H9 (cell line): ENCODE data around the gene GSE1. TPM values are rescaled to one million over a fixed set of nuclear protein-coding genes. Genes with fewer than 3 reads are reported as not detected.

ENCODE experiments used
- DNase-seq: peaks from one replicate; pipeline ENCODE4 v3.0.0-alpha.2; 2017
- H2AFZ ChIP-seq: one replicate; pipeline ENCODE4 v1.6.1; 2013; ENCODE audit warnings: mild to moderate bottlenecking, low read length, control low read depth, moderate library complexity
- H2AK5ac ChIP-seq: 2 replicates; pipeline ENCODE4 v1.6.1; 2013; ENCODE audit warnings: low read length, control low read depth, mixed read lengths; ENCODE audit not compliant: insufficient read length
- H2BK120ac ChIP-seq: one replicate; pipeline ENCODE4 v1.6.1; 2013; ENCODE audit warnings: low read depth, mild to moderate bottlenecking, low read length, control low read depth, inconsistent platforms; ENCODE audit not compliant: poor library complexity, severe bottlenecking
- H2BK12ac ChIP-seq: 2 replicates; pipeline ENCODE4 v1.6.1; 2013; ENCODE audit warnings: low read length, control low read depth, mixed read lengths, low read depth; ENCODE audit not compliant: insufficient read length
- H2BK15ac ChIP-seq: 2 replicates; pipeline ENCODE4 v1.6.1; 2013; ENCODE audit warnings: low read depth, low read length, control low read depth
- H2BK20ac ChIP-seq: one replicate; pipeline ENCODE4 v1.6.1; 2013; ENCODE audit warnings: low read depth, mild to moderate bottlenecking, low read length, control low read depth, inconsistent platforms; ENCODE audit not compliant: poor library complexity, severe bottlenecking
- H2BK5ac ChIP-seq: 2 replicates; pipeline ENCODE4 v1.6.1; 2013; ENCODE audit warnings: low read length, control low read depth, mixed read lengths; ENCODE audit not compliant: insufficient read length
- H3K14ac ChIP-seq: 2 replicates; pipeline ENCODE4 v1.6.1; 2013; ENCODE audit warnings: low read length, control low read depth; ENCODE audit not compliant: insufficient read depth
- H3K18ac ChIP-seq: 2 replicates; pipeline ENCODE4 v1.6.1; 2013; ENCODE audit warnings: low read depth, mild to moderate bottlenecking, mixed read lengths, low read length, control low read depth; ENCODE audit not compliant: insufficient read length
- H3K23ac ChIP-seq: 2 replicates; pipeline ENCODE4 v1.6.1; 2013; ENCODE audit warnings: low read length, control low read depth, mixed read lengths, low read depth; ENCODE audit not compliant: insufficient read length
- H3K23me2 ChIP-seq: 2 replicates; pipeline ENCODE4 v1.6.1; 2013; ENCODE audit warnings: low read depth, mild to moderate bottlenecking, mixed read lengths, low read length, control low read depth; ENCODE audit not compliant: insufficient read length, poor library complexity, severe bottlenecking
- H3K27ac ChIP-seq: 2 replicates; pipeline ENCODE4 v1.5.1; 2013; ENCODE audit warnings: low read length, control low read depth, mixed read lengths, low read depth; ENCODE audit not compliant: insufficient read length
- H3K27me3 ChIP-seq: 2 replicates; pipeline ENCODE4 v1.6.1; 2013; ENCODE audit warnings: low read length, control low read depth, inconsistent platforms; ENCODE audit not compliant: insufficient read depth
- H3K4ac ChIP-seq: 2 replicates; pipeline ENCODE4 v1.6.1; 2013; ENCODE audit warnings: low read depth, mild to moderate bottlenecking, control low read depth, inconsistent platforms, low read length, moderate library complexity
- H3K4me1 ChIP-seq: 2 replicates; pipeline ENCODE4 v1.6.1; 2013; ENCODE audit warnings: low read length, control low read depth, inconsistent platforms; ENCODE audit not compliant: insufficient read depth
- H3K4me2 ChIP-seq: 2 replicates; pipeline ENCODE4 v1.6.1; 2013; ENCODE audit warnings: low read length, control low read depth, mixed read lengths; ENCODE audit not compliant: insufficient read length, insufficient read depth
- H3K56ac ChIP-seq: 2 replicates; pipeline ENCODE4 v1.6.1; 2013; ENCODE audit warnings: low read depth, mild to moderate bottlenecking, mixed read lengths, low read length, control low read depth; ENCODE audit not compliant: insufficient read length
- H3K79me1 ChIP-seq: 2 replicates; pipeline ENCODE4 v1.6.1; 2013; ENCODE audit warnings: low read depth, mild to moderate bottlenecking, moderate library complexity, low read length, control low read depth, inconsistent platforms; ENCODE audit not compliant: insufficient read depth, poor library complexity, severe bottlenecking
- H3K79me2 ChIP-seq: 2 replicates; pipeline ENCODE4 v1.6.1; 2013; ENCODE audit warnings: low read length, control low read depth, inconsistent platforms; ENCODE audit not compliant: insufficient read depth
- H3K9ac ChIP-seq: 2 replicates; pipeline ENCODE4 v1.6.1; 2013; ENCODE audit warnings: low read length, control low read depth, mixed read lengths; ENCODE audit not compliant: insufficient read length; ENCODE audit errors: extremely low read depth
- H3K9me3 ChIP-seq: one replicate; pipeline ENCODE4 v1.6.1; 2013; ENCODE audit warnings: low read depth, low read length, inconsistent platforms; ENCODE audit not compliant: control insufficient read depth
- H3T11ph ChIP-seq: one replicate; pipeline ENCODE4 v1.6.1; 2013; ENCODE audit warnings: mild to moderate bottlenecking, low read length, control low read depth, inconsistent platforms
- H4K20me1 ChIP-seq: one replicate; pipeline ENCODE4 v1.6.1; 2013; ENCODE audit not compliant: control insufficient read depth, insufficient read length, insufficient read depth
- H4K5ac ChIP-seq: 2 replicates; pipeline ENCODE4 v1.6.1; 2013; ENCODE audit warnings: low read depth, mild to moderate bottlenecking, mixed read lengths, low read length, control low read depth; ENCODE audit not compliant: insufficient read length
- H4K8ac ChIP-seq: replicated peaks from 2 replicates; pipeline ENCODE4 v1.6.1; 2013; ENCODE audit warnings: low read length, control low read depth, mixed read lengths, low read depth; ENCODE audit not compliant: insufficient read length
- H4K91ac ChIP-seq: 2 replicates; pipeline ENCODE4 v1.6.1; 2013; ENCODE audit warnings: low read depth, mild to moderate bottlenecking, moderate library complexity, mixed read lengths, low read length, control low read depth; ENCODE audit not compliant: insufficient read length
- H3K27ac Mint-ChIP-seq, 3 experiments: 2 replicates in 2 of 3; 3 replicates in 1 of 3; pipeline ENCODE4 v1.8.0; 2020 to 2021; ENCODE audit warnings: mixed read lengths in 3 of 3, mild to moderate bottlenecking in 1 of 3, moderate library complexity in 1 of 3
- H3K27me3 Mint-ChIP-seq: 2 replicates; pipeline ENCODE4 v1.8.0; 2021; ENCODE audit warnings: low read depth, mild to moderate bottlenecking, moderate library complexity, mixed read lengths
- H3K36me3 Mint-ChIP-seq, 3 experiments: 2 replicates in 2 of 3; 3 replicates in 1 of 3; pipeline ENCODE4 v1.8.0; 2020 to 2021; ENCODE audit warnings: low read depth in 3 of 3, mixed read lengths in 3 of 3; ENCODE audit not compliant: insufficient read depth in 1 of 3
- H3K4me1 Mint-ChIP-seq, 2 experiments: 2 replicates each; pipeline ENCODE4 v1.8.0; 2020; ENCODE audit warnings: mixed read lengths in 2 of 2
- H3K4me3 Mint-ChIP-seq, 2 experiments: 2 replicates in 1 of 2; 3 replicates in 1 of 2; pipeline ENCODE4 v1.8.0; 2020 to 2021; ENCODE audit warnings: mild to moderate bottlenecking in 2 of 2, mixed read lengths in 2 of 2, moderate library complexity in 1 of 2
- H3K9me3 Mint-ChIP-seq, 2 experiments: 2 replicates in 1 of 2; 3 replicates in 1 of 2; pipeline ENCODE4 v1.8.0; 2020; ENCODE audit warnings: mild to moderate bottlenecking in 2 of 2, mixed read lengths in 2 of 2, moderate library complexity in 1 of 2
- CTCF ChIP-seq: fragments of 200-600 bp; sonication (generic); conservative IDR thresholded peaks from 3 replicates; pipeline ENCODE4 v1.8.0; 2021; ENCODE audit warnings: antibody characterized with exemption, mild to moderate bottlenecking
- WGBS: extraction: QIAGEN DNeasy Blood & Tissue Kit; methylation state at CpG from one replicate; pipeline ENCODE4 v1.1.7; 2013; ENCODE audit warnings: missing lambda C conversion rate, low lambda C conversion rate, mixed read lengths; ENCODE audit not compliant: insufficient read length; ENCODE audit errors: extremely low coverage; 5-methylcytosine and 5-hydroxymethylcytosine counted together
- total RNA-seq: library from RNA; stranded (reverse); gene quantifications from 2 replicates; pipeline ENCODE4 v1.2.1, GENCODE V29; 2021

Gene GSE1
- total RNA-seq, 1 experiment from 2014 or later: 125 TPM

GRCh38 chr16:85717393-85718152 lies 104.5 kb downstream of the GSE1 start:
- H3T11ph ChIP-seq: no peak overlapping the region
- H3K27me3 Mint-ChIP-seq: peaks cover 23% of the 10 kb centered on the region
- H3K4me1 Mint-ChIP-seq: peaks cover 18 to 32% of the 10 kb centered on the region in 2 experiments
- H3K23me2 ChIP-seq: peaks cover 9% of the 10 kb centered on the region
- H3K27me3 ChIP-seq: peaks cover 3% of the 10 kb centered on the region; the same call in 1 of the 2 replicates
- no peak overlapping the region for H2BK5ac ChIP-seq
- H3K4me3 Mint-ChIP-seq: no peak overlapping the region
- H3K9me3 ChIP-seq: no peaks in the 10 kb centered on the region
- no peaks in the 10 kb centered on the region for H3K79me2 ChIP-seq
- WGBS: no CpG with 5 or more reads among the region's 21 CpGs
- H2AK5ac ChIP-seq: no peak overlapping the region
- H3K14ac ChIP-seq: no peak overlapping the region; the same call in 1 of the 2 replicates
- H3K36me3 Mint-ChIP-seq: peaks cover 2 to 3% (median 2%) of the 10 kb centered on the region in 3 experiments; a peak in 5 of 7 replicates
- no peak overlapping the region for H4K91ac ChIP-seq
- no peak overlapping the region for H4K5ac ChIP-seq
- peak; percentile 86 for TF ChIP-seq CTCF
- H2BK12ac ChIP-seq: no peak overlapping the region
- H4K8ac ChIP-seq: no peak overlapping the region
- H2AFZ ChIP-seq: no peak overlapping the region
- H3K18ac ChIP-seq: no peak overlapping the region
- H3K79me1 ChIP-seq: no peaks in the 10 kb centered on the region
- H3K9me3 Mint-ChIP-seq: no peaks in the 10 kb centered on the region; a peak in 2 of 5 replicates
- H3K27ac Mint-ChIP-seq: no peak overlapping the region; a peak in 1 of 7 replicates
- H3K4ac ChIP-seq: no peak overlapping the region
- no peaks in the 10 kb centered on the region for H4K20me1 ChIP-seq
- peaks cover 3% of the 10 kb centered on the region; the same call in 1 of the 2 replicates for H3K4me1 ChIP-seq
- H3K56ac ChIP-seq: no peak overlapping the region
- H2BK120ac ChIP-seq: no peak overlapping the region
- H3K27ac ChIP-seq: no peak overlapping the region
- DNase-seq: peak; percentile 75
- H2BK15ac ChIP-seq: no peak overlapping the region
- no peak overlapping the region for H3K23ac ChIP-seq
- no peak overlapping the region for H2BK20ac ChIP-seq
- no peak overlapping the region for H3K4me2 ChIP-seq
- H3K9ac ChIP-seq: no peak overlapping the region
